Skeletal muscle satellite cell (primary cell): ENCODE measurements around the gene LRRC36. TPM values are rescaled to one million over a fixed set of nuclear protein-coding genes. Genes with fewer than 3 reads are reported as not detected.

ENCODE experiments used
- H3K27me3 ChIP-seq: 2 replicates; pipeline ENCODE4 v1.7.0; 2013; ENCODE audit warnings: low read length; ENCODE audit not compliant: control insufficient read depth, insufficient read depth
- H3K36me3 ChIP-seq: 2 replicates; pipeline ENCODE4 v1.7.0; 2013; ENCODE audit warnings: mild to moderate bottlenecking, control low read depth, low read length; ENCODE audit not compliant: insufficient read depth
- H3K4me1 ChIP-seq: 2 replicates; pipeline ENCODE4 v1.7.0; 2013; ENCODE audit warnings: low read length; ENCODE audit not compliant: control insufficient read depth, insufficient read depth
- H3K4me2 ChIP-seq: 2 replicates; pipeline ENCODE4 v1.7.0; 2013; ENCODE audit warnings: mild to moderate bottlenecking, low read length
- H3K4me3 ChIP-seq: 2 replicates; pipeline ENCODE4 v1.7.0; 2013; ENCODE audit warnings: low read length
- H3K9ac ChIP-seq: 2 replicates; pipeline ENCODE4 v1.7.0; 2013; ENCODE audit warnings: mild to moderate bottlenecking, low read depth, low read length, moderate library complexity
- H3K9me3 ChIP-seq: replicated peaks from 2 replicates; pipeline ENCODE4 v1.7.0; 2013; ENCODE audit warnings: mild to moderate bottlenecking, control low read depth, low read length
- total RNA-seq: library from RNA; depleted of rRNA; stranded (reverse); fragments of >200 nt; gene quantifications from 2 replicates; pipeline ENCODE4 v1.2.3, GENCODE V29; 2012; rRNA removed

The LRRC36 gene, protein sequence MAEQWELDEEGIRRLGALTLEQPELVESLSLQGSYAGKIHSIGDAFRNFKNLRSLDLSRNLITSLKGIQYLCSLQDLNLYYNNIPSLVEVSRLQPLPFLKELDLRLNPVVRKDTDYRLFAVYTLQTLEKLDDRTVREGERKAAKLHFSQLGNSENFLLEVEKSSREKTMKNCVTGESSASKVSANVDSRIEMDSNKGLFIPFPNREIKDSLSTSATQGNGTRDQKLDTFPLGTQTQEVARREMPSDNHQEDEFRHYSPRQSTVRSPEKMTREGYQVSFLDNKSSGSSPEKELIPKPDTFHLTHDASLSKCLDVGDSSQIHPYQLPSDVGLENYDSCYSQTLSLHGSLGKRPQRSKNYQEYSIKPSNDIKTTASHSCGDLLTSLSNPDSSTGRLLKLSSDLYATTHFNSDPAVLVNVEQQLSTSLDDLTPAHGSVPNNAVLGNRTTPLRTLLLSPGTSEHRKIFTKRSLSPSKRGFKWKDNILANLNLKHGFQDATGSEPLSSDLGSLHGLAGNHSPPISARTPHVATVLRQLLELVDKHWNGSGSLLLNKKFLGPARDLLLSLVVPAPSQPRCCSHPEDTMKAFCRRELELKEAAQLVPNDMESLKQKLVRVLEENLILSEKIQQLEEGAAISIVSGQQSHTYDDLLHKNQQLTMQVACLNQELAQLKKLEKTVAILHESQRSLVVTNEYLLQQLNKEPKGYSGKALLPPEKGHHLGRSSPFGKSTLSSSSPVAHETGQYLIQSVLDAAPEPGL
- total RNA-seq = under 0.01 TPM in 1 of 2 replicates, not detected in the other

DNA sequence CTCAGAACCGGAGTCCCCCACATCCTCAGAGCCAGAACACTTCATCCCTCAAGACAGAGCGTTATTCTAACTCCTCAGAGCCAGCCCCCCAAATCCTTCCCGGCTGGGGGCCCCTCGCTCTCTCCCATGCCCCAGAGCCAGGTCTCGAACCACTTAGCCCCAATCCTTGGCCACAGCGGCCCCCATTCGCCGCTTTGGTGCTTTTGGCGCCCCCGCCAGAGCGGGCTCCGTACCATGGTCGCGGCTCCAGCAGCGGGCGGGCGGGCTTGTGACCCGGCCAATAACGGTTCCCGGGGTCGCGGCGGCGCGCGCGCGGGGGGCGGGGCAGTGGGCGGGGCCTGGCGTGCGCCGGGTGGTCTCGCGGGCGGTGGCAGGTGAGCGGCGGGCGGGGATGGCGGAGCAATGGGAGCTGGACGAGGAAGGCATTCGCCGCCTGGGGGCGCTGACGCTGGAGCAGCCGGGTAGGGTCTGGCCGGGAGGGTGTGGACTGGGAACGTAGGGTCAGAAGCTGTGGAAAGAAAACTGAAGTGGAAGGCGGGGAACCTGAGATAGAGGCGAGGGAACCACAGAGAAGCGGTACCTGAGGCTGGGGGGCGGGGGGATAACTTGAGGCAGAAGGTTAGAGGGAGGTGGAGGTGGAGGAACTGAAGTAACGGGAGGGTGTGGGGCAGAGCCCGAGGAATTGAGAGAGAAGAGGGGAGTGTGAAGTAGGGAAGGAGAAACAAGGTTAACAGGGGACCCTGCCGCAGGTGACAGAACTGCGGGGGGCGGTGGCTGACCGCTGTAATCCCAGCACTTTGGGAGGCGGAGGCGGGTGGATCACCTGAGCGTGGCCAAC, at the start of gene LRRC36, which contains the start of gene KCTD19:
TSS of gene LRRC36 (plus strand) at position 344 of the 838 bp plus-strand sequence. CDS start at position 392, 48 bp downstream.
TSS of gene KCTD19 (minus strand) at position 270 of the 838 bp plus-strand sequence. CDS start at position 236, 34 bp downstream.
- H3K4me2 ChIP-seq = peak within 1 kb of the TSS; percentile 59
- no peaks in the 10 kb centered on the region for H3K36me3 ChIP-seq
- peaks cover 41% of the 10 kb centered on the region for H3K27me3 ChIP-seq
- peak within 1 kb of the TSS; percentile 28 for H3K4me3 ChIP-seq
- H3K9ac ChIP-seq = no peak within 1 kb of the TSS
- no peaks in the 10 kb centered on the region for H3K9me3 ChIP-seq
- H3K4me1 ChIP-seq = no peaks in the 10 kb centered on the region

DNA sequence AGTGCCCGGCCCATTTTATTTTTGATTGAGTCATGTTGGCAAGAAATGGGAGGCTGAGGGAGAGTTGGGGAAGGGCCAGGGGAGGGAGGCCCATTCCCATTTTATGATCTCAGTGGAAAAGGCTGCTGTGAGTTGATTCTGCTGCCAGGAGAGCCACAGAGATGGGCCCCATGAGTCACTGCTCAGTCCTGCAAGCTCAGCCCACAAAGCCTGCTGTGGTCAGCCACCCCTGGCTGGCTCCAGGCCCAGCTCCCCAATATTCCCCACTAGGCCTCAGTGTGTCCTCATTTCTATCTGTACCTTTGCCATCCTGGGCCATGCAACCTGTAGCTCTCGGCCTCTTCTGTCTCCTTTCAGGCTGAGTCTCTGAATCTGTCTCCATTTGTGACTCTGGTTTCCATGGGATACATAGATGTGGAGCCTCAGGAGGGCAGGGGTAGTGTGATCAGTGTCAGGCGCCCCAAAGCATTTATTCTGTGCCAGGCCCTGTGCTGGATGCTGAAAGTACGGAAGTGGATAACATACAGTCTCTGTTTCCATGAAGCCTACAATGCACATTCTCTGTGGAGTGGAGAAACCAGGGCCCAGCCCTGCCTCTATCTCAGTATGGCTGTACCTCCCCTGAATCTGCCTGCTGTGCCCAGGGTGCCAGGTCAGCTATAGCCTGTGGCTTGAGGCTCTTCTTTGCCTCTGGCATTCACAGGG, 49.2 kb upstream of the LRRC36 start:
- peak overlapping the region; percentile 53 for H3K4me2 ChIP-seq
- no peaks in the 10 kb centered on the region for H3K9me3 ChIP-seq
- no peaks in the 10 kb centered on the region for H3K36me3 ChIP-seq
- peak overlapping the region; percentile 41 for H3K9ac ChIP-seq
- no peaks in the 10 kb centered on the region for H3K27me3 ChIP-seq
- H3K4me3 ChIP-seq = peak overlapping the region; percentile 65
- H3K4me1 ChIP-seq = peaks cover 30% of the 10 kb centered on the region

DNA sequence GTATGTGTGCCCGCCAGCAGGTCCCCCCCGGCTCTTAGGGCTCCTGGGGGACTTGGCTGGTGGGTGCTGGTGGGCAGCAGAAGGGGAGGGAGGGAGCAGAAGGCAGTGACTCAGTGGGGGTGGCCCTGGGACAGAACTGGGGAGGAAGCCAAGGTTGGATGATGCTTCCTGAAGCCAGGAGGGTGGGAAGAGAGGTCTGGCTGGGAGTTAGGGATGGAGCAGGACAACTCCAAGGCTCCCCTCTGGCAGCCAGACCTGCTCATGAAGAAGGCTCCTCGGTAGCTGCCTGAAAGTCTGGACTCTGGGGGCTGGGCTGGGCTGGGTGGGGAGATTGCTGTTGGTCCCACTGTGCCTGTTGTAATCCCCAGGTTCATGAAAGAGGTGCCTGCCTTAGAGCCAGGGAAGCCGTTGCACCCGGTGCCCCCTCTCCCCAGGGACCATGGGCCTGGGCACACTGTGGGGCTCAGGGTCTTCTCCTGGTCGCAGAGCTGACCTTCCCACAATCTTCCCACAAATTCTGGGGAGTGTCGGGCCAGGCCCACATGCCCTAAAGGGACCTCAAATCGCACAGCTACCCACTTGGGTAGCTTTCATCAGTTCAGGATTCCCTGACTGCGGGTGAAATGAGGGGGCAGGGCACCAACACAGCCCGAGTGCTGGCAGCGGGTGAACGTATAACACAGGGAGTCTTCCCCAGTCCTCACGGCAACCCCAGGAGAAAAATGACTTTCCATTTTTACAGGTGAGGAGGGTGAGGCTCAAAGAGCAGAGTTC, 48.4 kb upstream of the LRRC36 start:
- no peaks in the 10 kb centered on the region for H3K27me3 ChIP-seq
- no peaks in the 10 kb centered on the region for H3K36me3 ChIP-seq

DNA sequence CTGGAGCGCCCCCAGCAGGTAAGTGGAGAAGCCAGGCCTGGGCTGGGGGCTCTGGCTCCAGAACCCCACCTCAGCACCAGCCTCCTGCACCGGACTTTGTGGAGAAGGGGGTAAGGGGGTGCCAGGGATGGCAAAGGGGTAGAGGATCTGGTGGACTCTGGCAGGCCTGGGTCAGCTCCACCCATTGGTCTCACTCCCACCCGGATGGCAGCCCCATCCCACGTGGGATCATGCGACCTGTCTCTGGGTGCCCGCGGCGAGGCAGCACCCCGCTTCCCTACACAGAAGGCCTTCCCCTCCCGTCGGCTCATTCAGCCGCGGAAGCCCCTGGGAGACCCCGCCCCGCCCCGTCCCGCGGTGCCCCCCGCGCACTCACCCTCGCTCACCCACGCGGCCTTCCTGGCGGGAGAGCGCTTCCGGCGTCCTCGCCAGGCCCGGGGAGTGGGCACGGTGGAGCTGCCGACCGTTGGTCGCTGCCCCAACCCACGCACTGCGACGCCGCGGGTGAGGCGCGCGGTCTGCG, 47.8 kb upstream of the LRRC36 start:
- Histone ChIP-seq H3K36me3 (no peaks in the 10 kb centered on the region), H3K4me2 (peak overlapping the region; percentile 53), H3K4me3 (peak overlapping the region; percentile 65), H3K27me3 (no peaks in the 10 kb centered on the region), H3K9ac (peak overlapping the region; percentile 41), H3K4me1 (peaks cover 36% of the 10 kb centered on the region), H3K9me3 (no peaks in the 10 kb centered on the region)

More for the DNA sequence above, 48.4 kb upstream of the LRRC36 start:
- Histone ChIP-seq H3K4me2 (peak overlapping the region; percentile 53), H3K9ac (peak overlapping the region; percentile 41), H3K4me1 (peaks cover 31% of the 10 kb centered on the region), H3K9me3 (no peaks in the 10 kb centered on the region), H3K4me3 (peak overlapping the region; percentile 65)

DNA sequence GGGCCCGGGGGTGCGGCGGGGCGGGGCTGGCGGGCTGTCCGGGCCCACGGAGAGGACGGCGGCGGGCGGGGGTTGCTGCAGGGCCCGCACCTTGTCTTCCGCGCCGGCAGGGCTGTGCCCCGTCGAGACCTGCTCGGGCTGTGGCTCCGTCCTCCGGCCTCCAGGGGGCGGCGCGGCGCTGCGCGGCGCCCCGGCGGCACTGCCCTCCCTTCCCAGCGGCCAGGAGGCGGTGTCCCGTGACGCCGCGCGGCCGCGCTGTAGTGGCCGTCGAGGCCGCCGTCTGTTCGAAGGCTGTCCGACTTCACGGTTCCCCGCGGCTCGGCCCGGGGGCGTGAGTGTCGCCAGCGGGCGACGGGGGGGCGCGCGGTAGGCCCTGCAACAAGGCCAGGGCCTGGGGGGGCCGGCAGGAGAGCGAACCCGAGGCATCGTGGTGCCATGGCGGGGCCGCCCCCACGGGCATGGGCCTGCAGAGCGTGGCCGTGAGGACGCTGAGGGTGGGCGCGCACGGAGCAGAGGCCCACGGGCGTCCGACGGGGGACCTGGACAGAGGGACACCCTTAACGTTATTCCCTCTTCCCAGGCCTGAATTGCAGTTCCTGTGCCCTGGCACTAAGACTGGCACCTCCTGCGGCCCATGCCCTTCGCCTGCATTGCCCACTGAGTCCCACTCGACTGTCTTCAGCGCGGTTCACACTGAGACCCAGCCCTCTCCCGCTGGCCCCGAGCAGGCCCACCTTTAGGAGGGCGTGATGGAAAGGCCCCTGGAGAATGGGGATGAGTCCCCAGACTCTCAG, 47.1 kb upstream of the LRRC36 start, which contains the start of gene PLEKHG4:
TSS of gene PLEKHG4 (plus strand) at position 237 of the 794 bp plus-strand sequence. CDS start at position 750, 513 bp downstream.
- H3K9me3 ChIP-seq = no peaks in the 10 kb centered on the region
- H3K36me3 ChIP-seq = no peaks in the 10 kb centered on the region
- H3K4me3 ChIP-seq = peak within 1 kb of the TSS; percentile 65
- no peaks in the 10 kb centered on the region for H3K27me3 ChIP-seq
- peak within 1 kb of the TSS; percentile 41 for H3K9ac ChIP-seq
- peak within 1 kb of the TSS; percentile 53 for H3K4me2 ChIP-seq
- peaks cover 36% of the 10 kb centered on the region for H3K4me1 ChIP-seq

DNA sequence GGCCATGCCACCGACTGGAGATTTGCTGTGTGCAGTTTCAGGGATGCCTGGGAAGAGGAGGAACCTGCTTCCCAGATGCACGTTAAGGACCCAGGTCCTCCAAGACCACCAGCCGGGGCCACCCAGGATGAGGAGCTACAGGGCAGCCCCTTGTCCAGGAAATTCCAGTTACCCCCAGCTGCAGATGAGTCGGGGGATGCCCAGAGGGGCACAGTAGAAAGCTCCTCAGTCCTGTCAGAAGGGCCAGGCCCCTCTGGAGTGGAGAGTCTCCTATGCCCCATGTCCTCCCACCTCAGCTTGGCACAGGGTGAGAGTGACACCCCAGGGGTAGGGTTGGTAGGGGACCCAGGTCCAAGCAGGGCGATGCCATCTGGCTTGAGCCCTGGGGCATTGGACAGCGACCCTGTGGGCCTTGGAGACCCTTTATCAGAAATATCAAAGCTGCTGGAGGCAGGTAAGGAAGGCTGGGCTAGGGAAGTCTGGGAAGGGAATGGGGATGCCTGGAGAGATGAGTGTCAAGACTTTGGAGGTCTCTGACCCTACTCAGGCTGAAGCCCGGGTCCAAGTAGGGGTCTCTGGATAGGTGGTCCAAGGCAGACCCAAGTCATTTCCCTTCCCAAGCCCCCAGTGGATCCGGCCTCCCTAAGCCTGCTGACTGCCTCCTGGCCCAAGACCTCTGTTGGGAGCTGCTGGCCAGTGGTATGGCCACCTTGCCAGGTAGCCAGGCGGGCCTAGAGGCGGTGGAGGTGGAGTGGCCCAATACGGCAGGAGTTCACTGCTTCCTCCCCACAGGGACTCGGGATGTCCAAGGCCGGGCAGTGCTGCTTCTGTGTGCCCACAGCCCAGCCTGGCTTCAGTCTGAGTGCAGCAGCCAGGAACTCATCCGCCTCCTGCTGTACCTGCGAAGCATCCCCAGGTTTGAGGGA, 46.3 kb upstream of the LRRC36 start:
- no peak overlapping the region for H3K4me3 ChIP-seq
- H3K36me3 ChIP-seq = no peaks in the 10 kb centered on the region
- peaks cover 36% of the 10 kb centered on the region for H3K4me1 ChIP-seq

DNA sequence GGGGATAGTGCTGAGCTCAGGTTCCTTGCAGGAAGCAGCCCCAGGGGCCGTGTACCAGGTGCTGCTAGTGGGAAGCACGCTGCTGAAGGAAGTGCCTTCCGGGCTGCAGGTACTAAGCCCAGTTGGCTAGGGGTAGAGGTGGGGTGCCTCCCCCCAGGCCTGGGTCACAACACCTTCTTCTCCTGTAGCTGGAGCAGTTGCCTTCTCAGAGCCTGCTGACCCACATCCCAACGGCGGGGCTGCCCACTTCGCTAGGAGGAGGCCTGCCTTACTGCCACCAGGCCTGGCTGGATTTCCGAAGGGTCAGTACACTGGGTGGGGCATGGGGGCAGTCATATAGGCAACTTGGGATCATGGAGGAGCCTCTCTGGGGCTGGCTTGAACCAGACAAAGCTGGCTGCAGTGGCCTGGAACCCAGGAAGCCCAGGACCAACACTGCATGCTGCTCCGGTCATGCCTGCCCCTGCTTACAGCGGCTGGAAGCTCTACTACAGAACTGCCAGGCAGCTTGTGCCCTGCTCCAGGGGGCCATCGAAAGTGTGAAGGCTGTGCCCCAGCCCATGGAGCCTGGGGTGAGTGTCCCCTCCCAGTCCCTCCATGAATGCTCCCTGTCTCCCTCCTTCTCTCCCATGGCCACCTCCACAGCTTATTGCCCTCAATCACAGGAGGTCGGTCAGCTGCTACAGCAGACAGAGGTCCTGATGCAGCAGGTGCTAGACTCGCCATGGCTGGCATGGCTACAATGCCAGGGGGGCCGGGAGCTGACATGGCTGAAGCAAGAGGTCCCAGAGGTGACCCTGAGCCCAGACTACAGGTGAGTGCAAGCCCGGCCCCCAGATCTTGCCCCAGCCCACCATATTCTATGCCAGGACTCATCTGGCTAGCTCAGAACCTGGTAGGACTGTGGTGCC, 44.8 kb upstream of the LRRC36 start:
- peaks cover 30% of the 10 kb centered on the region for H3K4me1 ChIP-seq
- no peaks in the 10 kb centered on the region for H3K36me3 ChIP-seq
- H3K27me3 ChIP-seq = no peaks in the 10 kb centered on the region
- H3K9ac ChIP-seq = no peak overlapping the region
- H3K4me3 ChIP-seq = no peak overlapping the region
- no peaks in the 10 kb centered on the region for H3K9me3 ChIP-seq
- H3K4me2 ChIP-seq = no peak overlapping the region

More for the DNA sequence above, 46.3 kb upstream of the LRRC36 start:
- Histone ChIP-seq H3K27me3 (no peaks in the 10 kb centered on the region), H3K9me3 (no peaks in the 10 kb centered on the region), H3K4me2 (no peak overlapping the region), H3K9ac (no peak overlapping the region)

DNA sequence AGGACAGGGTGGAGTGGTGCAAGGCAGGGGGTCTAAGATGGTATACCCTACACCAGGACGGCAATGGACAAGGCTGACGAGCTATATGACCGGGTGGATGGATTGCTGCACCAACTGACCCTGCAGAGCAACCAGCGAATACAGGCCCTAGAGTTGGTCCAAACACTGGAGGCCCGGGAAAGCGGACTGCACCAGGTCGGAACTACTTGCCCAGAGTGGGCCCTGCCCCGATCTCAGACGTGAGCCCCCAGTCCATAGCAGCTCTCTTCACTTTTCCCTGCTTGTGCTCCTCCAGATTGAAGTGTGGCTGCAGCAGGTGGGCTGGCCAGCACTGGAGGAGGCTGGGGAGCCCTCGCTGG, 44.2 kb upstream of the LRRC36 start:
- Histone ChIP-seq H3K36me3 (no peaks in the 10 kb centered on the region), H3K27me3 (no peaks in the 10 kb centered on the region), H3K9ac (no peak overlapping the region), H3K4me2 (no peak overlapping the region), H3K4me3 (no peak overlapping the region), H3K9me3 (no peaks in the 10 kb centered on the region), H3K4me1 (peaks cover 26% of the 10 kb centered on the region)
